HepG2 (cell line): Measurements from ENCODE around the gene ADAMTS13.

Source experiments
- CHD4 ChIP-seq: fragments of 200-600 bp; sonication (generic); IDR thresholded peaks from 2 replicates; pipeline ENCODE4 v1.7.0; 2017; ENCODE audit warnings: mild to moderate bottlenecking, low read length, borderline replicate concordance
- CREM ChIP-seq, 2 experiments: sonication (generic) in 1 of 2; formaldehyde crosslinking in 1 of 2; IDR thresholded peaks; 2 replicates each; pipeline versions ENCODE4 v1.4.0 to v1.6.1; 2016 to 2020; ENCODE audit warnings: antibody characterized with exemption in 1 of 2, mild to moderate bottlenecking in 1 of 2, missing genetic modification reagents in 1 of 2
- CTCF ChIP-seq: sonication (generic); formaldehyde crosslinking; IDR thresholded peaks from 2 replicates; pipeline ENCODE4 v1.5.0; 2020; ENCODE audit warnings: mild to moderate bottlenecking, missing genetic modification reagents, moderate library complexity
- E2F1 ChIP-seq: sonication (generic); formaldehyde crosslinking; IDR thresholded peaks from 2 replicates; pipeline ENCODE4 v1.5.0; 2020; ENCODE audit warnings: missing genetic modification reagents
- EP300 ChIP-seq, 3 experiments: sonication (generic) in 1 of 3; formaldehyde crosslinking in 1 of 3; IDR thresholded peaks; 2 replicates each; pipeline versions ENCODE4 v1.5.1 to v1.6.1; 2011 to 2020; ENCODE audit warnings: low read depth in 2 of 3, low read length in 2 of 3, borderline replicate concordance in 1 of 3, improper control_type of control experiment in 1 of 3, mild to moderate bottlenecking in 1 of 3, missing genetic modification reagents in 1 of 3, moderate library complexity in 1 of 3
- MAF1 ChIP-seq: sonication (generic); formaldehyde crosslinking; IDR thresholded peaks from 2 replicates; pipeline ENCODE4 v1.5.0; 2020; ENCODE audit warnings: missing genetic modification reagents, borderline replicate concordance
- POLR2A ChIP-seq, 2 experiments: IDR thresholded peaks; 2 replicates each; pipeline ENCODE4 v1.6.1; 2011; ENCODE audit warnings: low read depth in 2 of 2, low read length in 2 of 2, mild to moderate bottlenecking in 1 of 2, moderate library complexity in 1 of 2; ENCODE audit not compliant: insufficient read depth in 1 of 2
- RNF2 ChIP-seq: fragments of 450-650 bp; conservative IDR thresholded peaks from 2 replicates; pipeline ENCODE4 v1.6.1; 2016; ENCODE audit warnings: low read depth
- STAT6 ChIP-seq: sonication (generic); formaldehyde crosslinking; IDR thresholded peaks from 2 replicates; pipeline ENCODE4 v1.4.0; 2020; ENCODE audit warnings: missing genetic modification reagents, mild to moderate bottlenecking, borderline replicate concordance
- ZZZ3 ChIP-seq: sonication (generic); formaldehyde crosslinking; IDR thresholded peaks from 2 replicates; pipeline ENCODE4 v1.4.0; 2020; ENCODE audit warnings: missing genetic modification reagents, mild to moderate bottlenecking, borderline replicate concordance

GRCh38 chr9:133441571-133441970 is 19.4 kb downstream of the ADAMTS13 start:
- no peak for TF ChIP-seq E2F1 (CRISPR knock-in tag)
- TF ChIP-seq ZZZ3 (CRISPR knock-in tag) = no peak
- TF ChIP-seq STAT6 (CRISPR knock-in tag) = no peak
- TF ChIP-seq CHD4 = no peak
- no peak for TF ChIP-seq POLR2A (IDR thresholded peaks at IDR 0.05; ENCODE audit: insufficient read depth in 1 of 2, low read depth in 2 of 2, low read length in 2 of 2)
- no peak for TF ChIP-seq MAF1 (CRISPR knock-in tag)
- TF ChIP-seq CREM (IDR thresholded peaks at IDR 0.05) = no peak
- TF ChIP-seq CREM (CRISPR knock-in tag; IDR thresholded peaks at IDR 0.05) = no peak
- TF ChIP-seq CTCF (CRISPR knock-in tag) = no peak
- TF ChIP-seq RNF2 = no peak
- no peak for TF ChIP-seq EP300 (IDR thresholded peaks at IDR 0.05; ENCODE audit: low read depth in 2 of 2, low read length in 2 of 2)
- no peak for TF ChIP-seq EP300 (CRISPR knock-in tag; IDR thresholded peaks at IDR 0.05; ENCODE audit: borderline replicate concordance)
